Hematopoietic multipotent progenitor cell (in vitro differentiated cells): ENCODE results near the gene GGCX. TPM values are rescaled to one million over a fixed set of nuclear protein-coding genes. Genes with fewer than 3 reads are reported as not detected.
"Not testable (repeated sequence)": the region's sequence is repeated elsewhere in the genome, so short reads cannot be mapped to it uniquely, and the experiment has no call there.

ENCODE experiments used
- DNase-seq, 3 donors: peaks; one replicate each; pipeline ENCODE4 v3.0.0-alpha.2; 2011 to 2015; ENCODE audit warnings: low read depth in 2 of 3, low spot score in 2 of 3
- total RNA-seq: library from RNA; depleted of rRNA; stranded (reverse); fragments of >200 nt; gene quantifications from one replicate; pipeline ENCODE4 v1.2.3, GENCODE V29; 2012

GGCX gene
- total RNA-seq, 1 donor = 20.7 TPM

GRCh38 chr2:85577386-85578242 lies 16.3 kb upstream of the GGCX start, which contains the start of gene VAMP8:
TSS of gene VAMP8 (plus strand) at chr2:85577586. CDS start at chr2:85577647, 61 bp downstream.
- DNase-seq = peak in 1 of 3 donors; percentile 34

- DNase-seq = no peak
These were observed 15.7 kb upstream of the GGCX start for GRCh38 chr2:85577063-85577385.

- DNase-seq = no peak
These were observed 14.4 kb upstream of the GGCX start for GRCh38 chr2:85575739-85576138.

GRCh38 chr2:85566265-85566664 lies 5.0 kb upstream of the GGCX start:
- DNase-seq = no peak

GRCh38 chr2:85564144-85564563 lies 2.9 kb upstream of the GGCX start:
- DNase-seq = no peak

GRCh38 chr2:85560812-85561279 lies 447 bp downstream of the GGCX start:
- no peak for DNase-seq

GRCh38 chr2:85560403-85560726 lies 928 bp downstream of the GGCX start:
- not testable (repeated sequence) for DNase-seq

- no peak for DNase-seq
These were observed 3.1 kb downstream of the GGCX start for GRCh38 chr2:85558160-85558559.

GRCh38 chr2:85557130-85557529 lies 4.2 kb downstream of the GGCX start:
- DNase-seq = no peak

- DNase-seq = no peak
These were observed 6.2 kb downstream of the GGCX start for GRCh38 chr2:85554980-85555612.

GRCh38 chr2:85553184-85553583 lies 8.1 kb downstream of the GGCX start:
- no peak for DNase-seq

- peak; percentile 74 to 93 (median 84) for DNase-seq
These were observed 9.3 kb downstream of the GGCX start for GRCh38 chr2:85551698-85552678.

- DNase-seq = peak in 2 of 3 donors; percentile 54 to 78
These were observed 10.8 kb downstream of the GGCX start for GRCh38 chr2:85550486-85550885.

- no peak for DNase-seq
These were observed 11.5 kb downstream of the GGCX start for GRCh38 chr2:85549826-85550225.

- DNase-seq = no peak
These were observed 12.2 kb downstream of the GGCX start for GRCh38 chr2:85549095-85549494.

- DNase-seq = no peak
These were observed 12.7 kb downstream of the GGCX start for GRCh38 chr2:85548608-85548900.

GRCh38 chr2:85547859-85548607 lies 13.3 kb downstream of the GGCX start:
- DNase-seq = no peak

GRCh38 chr2:85547089-85547858 lies 14.0 kb downstream of the GGCX start:
- no peak for DNase-seq

- no peak for DNase-seq
These were observed 15.5 kb downstream of the GGCX start for GRCh38 chr2:85545780-85546240.
